ENCODE results near the gene EIF3F. TPM values are rescaled to one million over a fixed set of nuclear protein-coding genes. Genes with fewer than 3 reads are reported as not detected.

EIF3F gene
- total RNA-seq, 1 experiment from 2014 or later: 309 TPM

DNA sequence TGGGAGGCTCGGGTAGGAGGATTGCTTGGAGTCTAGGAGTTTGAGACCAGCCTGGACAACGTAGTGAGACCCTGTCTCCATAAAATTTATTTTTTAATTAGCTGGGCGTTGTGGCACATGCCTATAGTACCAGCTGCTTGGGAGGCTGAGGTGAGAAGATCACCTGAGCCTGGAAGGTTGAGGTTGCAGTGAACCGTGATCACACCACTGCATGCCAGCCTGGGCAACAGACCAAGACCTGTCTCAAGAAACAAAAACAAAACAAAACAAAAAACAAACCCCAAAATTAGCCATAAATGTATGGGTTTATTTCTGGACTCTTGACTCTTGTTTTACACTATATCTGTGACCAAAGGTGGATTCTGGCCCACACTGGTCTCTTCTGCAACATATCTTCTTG, 41.6 kb downstream of the EIF3F start:
- peaks cover 5% of the 10 kb centered on the region for H3K4me1 Mint-ChIP-seq (ENCODE audit: insufficient read depth, unreplicated experiment)
- peaks cover 41% of the 10 kb centered on the region for H3K27me3 Mint-ChIP-seq (ENCODE audit: insufficient read depth, unreplicated experiment)
- DNase-seq (ENCODE audit: unreplicated experiment): no peak
- TF ChIP-seq, protein P1, sequence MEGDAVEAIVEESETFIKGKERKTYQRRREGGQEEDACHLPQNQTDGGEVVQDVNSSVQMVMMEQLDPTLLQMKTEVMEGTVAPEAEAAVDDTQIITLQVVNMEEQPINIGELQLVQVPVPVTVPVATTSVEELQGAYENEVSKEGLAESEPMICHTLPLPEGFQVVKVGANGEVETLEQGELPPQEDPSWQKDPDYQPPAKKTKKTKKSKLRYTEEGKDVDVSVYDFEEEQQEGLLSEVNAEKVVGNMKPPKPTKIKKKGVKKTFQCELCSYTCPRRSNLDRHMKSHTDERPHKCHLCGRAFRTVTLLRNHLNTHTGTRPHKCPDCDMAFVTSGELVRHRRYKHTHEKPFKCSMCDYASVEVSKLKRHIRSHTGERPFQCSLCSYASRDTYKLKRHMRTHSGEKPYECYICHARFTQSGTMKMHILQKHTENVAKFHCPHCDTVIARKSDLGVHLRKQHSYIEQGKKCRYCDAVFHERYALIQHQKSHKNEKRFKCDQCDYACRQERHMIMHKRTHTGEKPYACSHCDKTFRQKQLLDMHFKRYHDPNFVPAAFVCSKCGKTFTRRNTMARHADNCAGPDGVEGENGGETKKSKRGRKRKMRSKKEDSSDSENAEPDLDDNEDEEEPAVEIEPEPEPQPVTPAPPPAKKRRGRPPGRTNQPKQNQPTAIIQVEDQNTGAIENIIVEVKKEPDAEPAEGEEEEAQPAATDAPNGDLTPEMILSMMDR (IDR thresholded peaks at IDR 0.05; ENCODE audit: unreplicated experiment): no peak
- H3K27ac Mint-ChIP-seq (ENCODE audit: low read depth, unreplicated experiment): no peak overlapping the region
- no peaks in the 10 kb centered on the region for H3K36me3 Mint-ChIP-seq (ENCODE audit: insufficient read depth, unreplicated experiment)
- intact Hi-C loops (cut with micrococcal nuclease): no loop called here
- CTCF ChIA-PET: interaction anchor here (0.7 to 19.9 kb wide), 3 partner anchors 21 to 177 kb away, joined by 3 to 786 read pairs (median 12); no protein-coding TSS in a partner anchor
- POLR2A ChIA-PET: no interaction called here
- no TSS peak for BruUV-seq (replicated peaks)
- no peaks in the 10 kb centered on the region for H3K9me3 Mint-ChIP-seq (ENCODE audit: unreplicated experiment)
- H3K4me3 Mint-ChIP-seq (ENCODE audit: unreplicated experiment): no peak overlapping the region

DNA sequence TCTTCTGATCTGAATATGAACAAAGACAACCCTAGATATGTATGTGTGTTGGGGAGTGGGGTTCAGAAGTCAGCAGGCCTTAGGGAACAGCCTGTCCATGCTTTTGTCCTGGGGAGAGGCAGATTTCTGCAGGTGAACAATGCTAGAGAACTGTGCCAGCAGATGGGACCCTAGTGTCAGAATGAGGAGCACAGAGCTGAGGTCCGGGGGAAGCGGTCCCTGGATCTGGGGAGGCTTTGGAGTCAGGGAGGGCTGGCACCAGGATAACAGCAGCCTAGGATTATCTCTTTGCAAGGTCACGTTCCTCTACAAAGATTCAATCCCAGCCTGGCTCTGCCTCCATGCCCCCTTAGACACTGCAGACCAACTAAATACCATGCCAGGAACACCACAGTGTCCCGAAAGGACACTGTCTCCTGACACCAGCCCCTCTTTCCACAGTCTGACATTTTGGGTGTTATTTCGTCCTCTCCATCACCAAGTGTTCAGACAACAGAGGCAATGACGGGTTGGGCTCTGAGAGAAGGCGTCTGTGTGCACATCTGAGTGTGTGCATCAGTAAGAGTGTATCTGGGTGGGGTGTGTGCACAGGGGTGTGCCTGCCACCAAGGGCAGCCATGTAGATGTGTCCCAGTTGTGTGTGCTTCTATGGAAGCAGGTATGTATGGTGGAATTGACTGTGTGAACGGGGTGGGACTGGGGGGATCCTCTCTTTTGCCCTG, 43.5 kb downstream of the EIF3F start:
- H3K27ac Mint-ChIP-seq (ENCODE audit: low read depth, unreplicated experiment): no peak overlapping the region
- no peaks in the 10 kb centered on the region for H3K36me3 Mint-ChIP-seq (ENCODE audit: insufficient read depth, unreplicated experiment)
- ChIA-PET CTCF (interaction anchor here (0.6 to 19.9 kb wide), 6 partner anchors 17 to 975 kb away, joined by 3 to 786 read pairs (median 4); no protein-coding TSS in a partner anchor), POLR2A (no interaction called here)
- peaks cover 5% of the 10 kb centered on the region for H3K4me1 Mint-ChIP-seq (ENCODE audit: insufficient read depth, unreplicated experiment)
- no peak for DNase-seq (ENCODE audit: unreplicated experiment)
- no TSS peak for BruUV-seq (replicated peaks)
- H3K4me3 Mint-ChIP-seq (ENCODE audit: unreplicated experiment): no peak overlapping the region
- intact Hi-C loops (cut with micrococcal nuclease): no loop called here
- TF ChIP-seq, protein P1 (IDR thresholded peaks at IDR 0.05; ENCODE audit: unreplicated experiment): no peak
- peaks cover 41% of the 10 kb centered on the region for H3K27me3 Mint-ChIP-seq (ENCODE audit: insufficient read depth, unreplicated experiment)
- no peaks in the 10 kb centered on the region for H3K9me3 Mint-ChIP-seq (ENCODE audit: unreplicated experiment)

DNA sequence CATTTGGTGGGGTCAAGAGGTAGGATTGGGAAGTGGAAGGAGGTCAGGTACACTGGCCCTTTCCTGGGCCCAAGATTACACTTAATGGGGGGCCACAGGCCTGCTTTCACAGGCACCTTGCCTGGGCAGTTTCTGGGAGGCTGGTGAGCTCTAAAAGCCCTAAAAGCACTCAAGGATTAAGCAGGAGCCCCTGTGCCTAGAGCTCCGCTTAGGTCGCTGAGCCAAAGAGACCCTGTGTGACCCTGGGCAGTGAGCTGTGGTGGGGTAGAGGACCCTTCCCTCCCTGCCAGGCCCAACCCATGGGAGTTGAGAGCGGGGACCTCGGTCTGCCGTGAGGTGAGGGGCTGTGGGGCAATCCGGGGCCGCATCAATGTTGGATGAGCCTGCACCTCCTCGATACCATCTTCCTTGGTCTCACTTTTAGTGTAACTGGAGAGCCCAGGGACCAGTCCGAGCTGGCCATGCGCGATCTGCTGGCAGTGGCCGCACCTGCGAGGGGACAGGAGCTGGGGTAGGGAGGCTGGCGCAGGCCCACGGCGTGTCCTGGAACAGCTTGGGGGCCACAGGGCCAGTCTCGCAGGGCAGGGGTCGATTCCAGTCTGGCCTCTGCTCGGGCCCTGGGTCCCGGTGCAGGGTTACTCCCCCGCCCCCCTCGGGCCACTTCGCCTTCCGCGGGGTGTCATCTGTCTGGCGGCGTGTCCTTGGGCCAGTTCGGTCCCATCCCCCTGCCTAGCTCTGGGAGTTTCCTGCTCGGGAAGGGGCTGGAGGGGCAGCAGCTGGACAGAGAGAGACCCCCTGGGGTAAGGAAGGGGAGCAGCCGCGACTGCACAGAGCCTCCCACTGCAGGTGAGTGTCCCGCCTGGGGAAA, 44.3 kb downstream of the EIF3F start:
- intact Hi-C loops (cut with micrococcal nuclease): no loop called here
- no peak overlapping the region for H3K27ac Mint-ChIP-seq (ENCODE audit: low read depth, unreplicated experiment)
- DNase-seq (ENCODE audit: unreplicated experiment): no peak
- peaks cover 41% of the 10 kb centered on the region for H3K27me3 Mint-ChIP-seq (ENCODE audit: insufficient read depth, unreplicated experiment)
- ChIA-PET POLR2A (interaction anchor here (0.7 kb wide), 1 partner anchor 535 kb away, joined by 3 read pairs; no protein-coding TSS in a partner anchor), CTCF (interaction anchor here (0.6 to 19.9 kb wide), 5 partner anchors 24 to 976 kb away, joined by 3 to 786 read pairs (median 4); no protein-coding TSS in a partner anchor)
- peaks cover 5% of the 10 kb centered on the region for H3K4me1 Mint-ChIP-seq (ENCODE audit: insufficient read depth, unreplicated experiment)
- H3K36me3 Mint-ChIP-seq (ENCODE audit: insufficient read depth, unreplicated experiment): no peaks in the 10 kb centered on the region
- no peak overlapping the region for H3K4me3 Mint-ChIP-seq (ENCODE audit: unreplicated experiment)
- no TSS peak for BruUV-seq (replicated peaks)
- TF ChIP-seq, protein P1 (IDR thresholded peaks at IDR 0.05; ENCODE audit: unreplicated experiment): no peak
- H3K9me3 Mint-ChIP-seq (ENCODE audit: unreplicated experiment): no peaks in the 10 kb centered on the region

DNA sequence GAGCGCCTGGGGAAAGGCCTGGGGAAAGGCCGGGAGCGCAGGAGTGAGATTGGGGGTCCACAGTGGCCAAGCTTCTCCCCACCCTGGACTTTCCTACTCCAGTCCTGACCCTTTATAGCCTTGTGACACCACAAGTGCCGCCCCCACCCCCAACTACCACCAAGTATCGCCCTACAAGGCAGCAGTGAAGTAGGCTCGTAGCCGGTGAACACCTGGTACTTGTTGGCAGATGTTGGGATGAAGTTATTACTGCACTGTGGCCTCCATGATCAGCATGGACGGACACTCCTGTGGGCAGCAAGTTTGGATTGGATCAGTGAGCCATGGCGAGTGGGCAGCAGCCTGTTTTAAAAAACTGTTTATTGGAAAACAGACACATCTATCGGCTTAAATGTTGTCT, 45.0 kb downstream of the EIF3F start:
- CTCF ChIA-PET: interaction anchor here (0.6 to 19.9 kb wide), 14 partner anchors 10 to 535 kb away, joined by 3 to 786 read pairs (median 14); no protein-coding TSS in a partner anchor
- no peak overlapping the region for H3K27ac Mint-ChIP-seq (ENCODE audit: low read depth, unreplicated experiment)
- TF ChIP-seq, protein P1 (IDR thresholded peaks at IDR 0.05; ENCODE audit: unreplicated experiment): no peak
- peaks cover 41% of the 10 kb centered on the region for H3K27me3 Mint-ChIP-seq (ENCODE audit: insufficient read depth, unreplicated experiment)
- no peaks in the 10 kb centered on the region for H3K9me3 Mint-ChIP-seq (ENCODE audit: unreplicated experiment)
- POLR2A ChIA-PET: interaction anchor here (0.7 to 2.4 kb wide), 2 partner anchors 60 to 534 kb away, joined by 3 to 9 read pairs; no protein-coding TSS in a partner anchor
- H3K4me1 Mint-ChIP-seq (ENCODE audit: insufficient read depth, unreplicated experiment): peaks cover 5% of the 10 kb centered on the region
- no peak overlapping the region for H3K4me3 Mint-ChIP-seq (ENCODE audit: unreplicated experiment)
- no peaks in the 10 kb centered on the region for H3K36me3 Mint-ChIP-seq (ENCODE audit: insufficient read depth, unreplicated experiment)
- DNase-seq (ENCODE audit: unreplicated experiment): no peak
- BruUV-seq (replicated peaks): no TSS peak
- intact Hi-C loops (cut with micrococcal nuclease): no loop called here

All from MCF 10A (cell line).